KMS-11 (cell line): ENCODE measurements around the gene MACROD2.

Experiments used
- H2AFZ ChIP-seq: fragments of 200-600 bp; sonication (generic); 2 replicates; pipeline ENCODE4 v1.6.1; 2016; ENCODE audit warnings: antibody characterized with exemption, mixed run types, low read depth
- H3K27ac ChIP-seq: fragments of 200-600 bp; sonication (generic); 2 replicates; pipeline ENCODE4 v1.6.1; 2016; ENCODE audit warnings: mild to moderate bottlenecking, mixed run types
- H3K27me3 ChIP-seq: fragments of 200-600 bp; sonication (generic); 2 replicates; pipeline ENCODE4 v1.6.1; 2017; ENCODE audit warnings: mild to moderate bottlenecking, low read depth, mixed run types, moderate library complexity; ENCODE audit not compliant: insufficient read depth
- H3K36me3 ChIP-seq: fragments of 200-600 bp; sonication (generic); 2 replicates; pipeline ENCODE4 v1.6.1; 2017; ENCODE audit warnings: mild to moderate bottlenecking, mixed run types; ENCODE audit not compliant: insufficient read depth
- H3K4me1 ChIP-seq: fragments of 200-600 bp; sonication (generic); 2 replicates; pipeline ENCODE4 v1.6.1; 2016; ENCODE audit warnings: mild to moderate bottlenecking, low read depth, mixed run types; ENCODE audit not compliant: poor library complexity, severe bottlenecking
- H3K4me2 ChIP-seq: fragments of 200-600 bp; sonication (generic); 2 replicates; pipeline ENCODE4 v1.7.0; 2016; ENCODE audit warnings: mild to moderate bottlenecking, mixed run types
- H3K4me3 ChIP-seq: fragments of 200-600 bp; sonication (generic); IDR thresholded peaks from 2 replicates; pipeline ENCODE4 v1.6.1; 2017; ENCODE audit warnings: low read depth, low read length, mixed read lengths; ENCODE audit not compliant: insufficient read depth
- H3K79me2 ChIP-seq: fragments of 200-600 bp; sonication (generic); 2 replicates; pipeline ENCODE4 v1.6.1; 2016; ENCODE audit warnings: low read depth, mixed run types; ENCODE audit not compliant: insufficient read depth
- H3K9ac ChIP-seq: fragments of 200-600 bp; sonication (generic); 2 replicates; pipeline ENCODE4 v1.6.1; 2016; ENCODE audit warnings: mild to moderate bottlenecking, mixed run types
- H4K20me1 ChIP-seq: fragments of 200-600 bp; sonication (generic); 2 replicates; pipeline ENCODE4 v1.6.1; 2016; ENCODE audit warnings: mild to moderate bottlenecking, mixed run types; ENCODE audit not compliant: insufficient read depth
- CTCF ChIP-seq: fragments of 200-600 bp; sonication (generic); conservative IDR thresholded peaks from 2 replicates; pipeline ENCODE4 v1.6.1; 2017; ENCODE audit warnings: low read depth, mild to moderate bottlenecking, antibody characterized with exemption, low read length, moderate library complexity, mixed read lengths

MACROD2 gene

GRCh38 chr20:15162079-15162647, 1166.8 kb downstream of the MACROD2 start:
- peak overlapping the region; percentile 78 for H3K4me2 ChIP-seq
- H3K4me1 ChIP-seq = peaks cover 25% of the 10 kb centered on the region
- H3K36me3 ChIP-seq = no peaks in the 10 kb centered on the region
- H3K9ac ChIP-seq = peak overlapping the region; percentile 46; the same call in 1 of the 2 replicates
- no peaks in the 10 kb centered on the region for H3K27me3 ChIP-seq
- H3K27ac ChIP-seq = peak overlapping the region; percentile 72
- H2AFZ ChIP-seq = peak overlapping the region; percentile 61
- no peak for TF ChIP-seq CTCF
- H4K20me1 ChIP-seq = no peaks in the 10 kb centered on the region
- H3K79me2 ChIP-seq = no peaks in the 10 kb centered on the region
- H3K4me3 ChIP-seq = no peak overlapping the region

GRCh38 chr20:15163632-15164031, 1168.3 kb downstream of the MACROD2 start:
- H3K4me3 ChIP-seq = no peak overlapping the region
- no peaks in the 10 kb centered on the region for H3K27me3 ChIP-seq
- no peak overlapping the region for H3K9ac ChIP-seq
- H2AFZ ChIP-seq = no peak overlapping the region
- peaks cover 25% of the 10 kb centered on the region for H3K4me1 ChIP-seq
- no peaks in the 10 kb centered on the region for H3K79me2 ChIP-seq
- no peak overlapping the region; the same call in 1 of the 2 replicates for H3K4me2 ChIP-seq
- no peaks in the 10 kb centered on the region for H4K20me1 ChIP-seq
- no peak for TF ChIP-seq CTCF
- H3K27ac ChIP-seq = no peak overlapping the region
- no peaks in the 10 kb centered on the region for H3K36me3 ChIP-seq

- Histone ChIP-seq H3K9ac (no peak overlapping the region), H3K27me3 (no peaks in the 10 kb centered on the region), H3K4me3 (no peak overlapping the region), H3K27ac (no peak overlapping the region), H4K20me1 (no peaks in the 10 kb centered on the region), H3K4me2 (no peak overlapping the region), H2AFZ (no peak overlapping the region), H3K79me2 (no peaks in the 10 kb centered on the region), H3K36me3 (no peaks in the 10 kb centered on the region), H3K4me1 (peaks cover 25% of the 10 kb centered on the region)
- no peak for TF ChIP-seq CTCF
Measured at GRCh38 chr20:15164726-15165125, 1169.4 kb downstream of the MACROD2 start.

- no peaks in the 10 kb centered on the region for H3K36me3 ChIP-seq
- H3K4me2 ChIP-seq = no peak overlapping the region
- H3K27ac ChIP-seq = no peak overlapping the region
- H3K9ac ChIP-seq = no peak overlapping the region
- H3K27me3 ChIP-seq = no peaks in the 10 kb centered on the region
- H2AFZ ChIP-seq = no peak overlapping the region
- no peaks in the 10 kb centered on the region for H4K20me1 ChIP-seq
- H3K4me1 ChIP-seq = peaks cover 21% of the 10 kb centered on the region
- H3K4me3 ChIP-seq = no peak overlapping the region
- no peaks in the 10 kb centered on the region for H3K79me2 ChIP-seq
- no peak for TF ChIP-seq CTCF
Measured at GRCh38 chr20:15166744-15167143, 1171.4 kb downstream of the MACROD2 start.
